GM19238 (cell line): Measurements from ENCODE around the gene COMMD1.

Experiments used
- DNase-seq: peaks from one replicate; pipeline ENCODE4 v3.0.0; 2011; ENCODE audit warnings: low spot score; ENCODE audit not compliant: insufficient read length

COMMD1 gene

DNA sequence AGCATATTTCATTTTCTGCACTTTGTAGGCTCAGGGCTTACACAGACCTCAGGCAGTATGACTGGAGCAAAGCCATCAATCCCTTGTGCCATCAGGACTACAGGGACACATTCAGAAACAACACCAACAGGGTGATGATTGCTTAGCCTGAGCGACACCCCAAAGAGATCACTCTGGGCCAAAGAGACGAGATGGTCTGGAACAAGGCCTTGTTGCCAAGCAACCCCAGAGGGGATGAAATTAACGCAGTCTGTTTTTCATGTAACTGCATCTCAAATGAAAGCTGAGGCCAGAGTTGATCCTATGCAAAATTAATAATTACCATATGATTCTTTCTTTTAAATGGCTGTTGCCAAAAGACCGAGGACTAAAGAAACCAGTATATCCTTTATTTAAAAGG, 270.3 kb downstream of the COMMD1 start:
- no peak for DNase-seq

DNA sequence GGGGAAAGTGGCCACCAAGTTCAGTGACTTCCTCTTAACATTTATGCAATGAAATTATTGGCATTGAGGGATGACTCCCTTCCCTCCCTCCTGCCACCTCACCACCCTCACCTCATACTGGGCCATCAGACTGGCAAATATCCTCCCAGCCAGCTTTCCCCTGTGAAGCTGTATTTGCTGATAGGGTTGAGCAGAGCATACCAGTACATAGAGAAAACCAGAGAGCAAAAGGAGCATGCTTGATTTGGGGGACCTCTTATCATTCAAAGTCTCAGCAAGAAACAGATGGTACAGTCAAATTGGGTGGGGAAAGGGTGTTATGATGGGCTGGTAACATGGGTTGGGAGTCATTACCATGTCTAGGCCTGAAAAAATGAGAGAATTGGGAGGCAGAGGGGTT, 271.3 kb downstream of the COMMD1 start:
- no peak for DNase-seq

DNA sequence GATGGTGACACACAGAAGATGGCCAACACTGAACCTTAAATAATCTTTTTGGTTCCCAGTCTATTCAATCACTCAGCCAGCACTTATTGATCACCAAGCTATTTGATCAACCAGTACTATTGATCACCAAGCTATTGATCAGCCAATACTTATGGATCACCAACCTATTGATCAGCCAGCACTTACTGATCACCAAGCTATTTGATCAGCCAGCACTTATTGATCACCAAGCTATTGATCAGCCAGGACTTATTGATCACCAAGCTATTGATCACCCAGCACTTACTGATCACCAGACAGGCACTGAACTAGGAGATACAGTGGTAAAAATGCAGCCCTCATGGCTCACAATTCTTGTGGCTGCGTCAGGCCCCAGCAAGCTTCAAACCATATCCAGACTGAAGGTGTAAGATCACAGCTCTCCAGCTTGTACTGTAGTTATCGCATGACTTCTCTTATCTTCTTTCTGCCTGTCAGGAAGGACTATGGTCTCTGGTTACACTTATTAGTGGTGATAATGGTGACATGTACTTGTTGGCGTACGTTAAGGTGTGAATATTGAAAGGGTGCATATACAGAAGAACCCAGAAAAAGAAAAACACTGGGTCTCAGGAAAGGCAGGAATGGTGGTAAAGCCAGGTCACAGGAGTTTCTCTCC, 272.0 kb downstream of the COMMD1 start:
- DNase-seq, result no peak

DNA sequence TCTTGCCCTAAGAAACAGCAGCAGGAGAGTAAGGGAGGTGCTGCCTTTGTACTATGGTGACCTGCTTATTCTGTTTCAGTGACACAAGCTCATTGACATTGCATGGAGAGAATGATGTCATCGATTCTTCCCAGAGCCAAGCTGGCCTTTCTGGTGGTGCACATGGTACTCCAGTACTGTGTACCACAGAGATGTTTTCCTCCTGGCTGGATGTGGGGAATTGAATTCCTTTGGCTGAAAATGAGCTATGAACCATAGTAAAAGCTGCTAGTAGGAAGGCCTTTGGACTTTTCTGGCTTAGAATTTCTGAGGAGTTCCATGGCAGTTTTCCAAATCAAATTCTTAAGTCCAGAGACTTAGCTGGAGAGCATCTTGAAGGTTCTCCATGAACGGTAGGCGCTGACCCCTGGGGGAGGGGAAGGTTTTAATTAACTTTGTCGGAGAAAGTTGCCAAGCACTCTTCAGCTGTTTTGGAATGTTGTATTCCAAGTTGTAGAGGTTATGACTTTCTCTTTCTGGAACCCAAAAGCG, 273.3 kb downstream of the COMMD1 start:
- no peak for DNase-seq

DNA sequence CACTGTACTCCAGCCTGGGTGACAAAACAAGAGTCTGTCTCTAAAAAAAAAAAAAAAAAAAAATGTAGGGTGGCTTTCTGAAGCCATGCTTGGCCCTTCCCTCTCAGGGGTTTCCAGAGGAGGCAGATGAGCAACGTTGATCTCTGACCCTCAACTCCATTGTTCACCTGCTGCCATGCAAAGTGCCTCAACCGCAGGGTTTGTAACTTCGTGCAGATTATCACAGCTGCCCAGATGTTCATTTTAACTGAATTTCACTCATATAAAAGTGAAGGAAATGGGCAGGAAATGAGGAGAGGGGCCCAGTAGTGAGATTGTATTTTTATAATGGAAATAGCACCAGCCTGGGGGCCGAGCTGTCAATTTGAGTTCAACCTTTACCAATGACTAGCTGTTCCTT, 275.5 kb downstream of the COMMD1 start:
- DNase-seq, result no peak

DNA sequence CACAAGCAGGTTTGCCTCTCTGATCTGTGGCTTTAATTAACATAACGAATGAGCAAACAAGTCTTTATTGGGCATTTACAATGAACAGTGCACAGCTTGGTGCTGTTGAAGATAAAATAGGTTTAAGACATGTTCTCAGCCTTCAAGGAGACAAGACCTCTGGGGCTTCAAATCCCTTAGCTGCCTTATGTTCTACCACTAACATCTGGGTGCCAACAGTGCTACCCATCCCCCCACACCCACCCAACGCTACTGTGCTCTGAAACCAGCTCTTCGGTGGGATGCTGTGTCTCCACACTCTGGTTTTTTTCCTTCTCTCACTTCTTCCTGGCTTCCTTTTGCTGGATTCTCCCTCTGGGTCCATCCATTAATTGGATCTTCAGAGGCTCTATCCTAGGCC, 276.4 kb downstream of the COMMD1 start:
- DNase-seq, result no peak

DNA sequence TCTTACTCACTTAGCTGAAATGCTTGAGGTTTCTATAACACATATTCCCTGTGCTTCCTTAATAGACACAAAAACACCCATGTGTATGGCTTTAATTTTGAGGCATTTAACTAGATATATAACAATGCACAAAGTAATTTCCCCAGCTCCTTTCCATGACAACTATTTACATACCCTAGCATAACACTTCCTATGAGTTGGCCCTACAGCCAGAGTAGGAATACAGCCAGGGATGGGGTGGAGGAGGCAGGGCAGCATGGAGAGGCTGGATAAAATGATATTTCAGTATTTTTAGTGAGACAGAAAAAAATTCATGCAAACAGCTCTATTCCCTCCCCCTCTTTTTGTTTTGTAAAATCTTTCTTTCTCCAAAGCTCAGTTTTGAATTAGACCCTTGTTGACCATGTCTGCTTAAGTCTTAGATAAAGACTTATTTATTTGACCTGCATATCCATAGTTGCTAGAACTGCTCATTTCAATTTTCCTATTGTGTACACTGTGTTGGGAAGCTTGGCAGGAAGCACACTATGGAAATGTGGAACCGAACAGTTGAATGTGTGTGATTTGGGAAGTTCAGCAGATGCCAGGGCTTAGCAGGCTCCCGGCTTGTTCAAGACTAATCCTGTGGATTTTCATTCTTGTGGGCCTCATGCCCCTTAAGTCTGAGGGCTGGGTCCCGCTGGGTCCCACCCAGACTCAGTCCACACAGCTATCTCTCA, 279.2 kb downstream of the COMMD1 start:
- DNase-seq, result no peak
